Testis (tissue), 5 donors: ENCODE results near the gene PNPLA5. TPM values are rescaled to one million over a fixed set of nuclear protein-coding genes. Genes with fewer than 3 reads are reported as not detected.

ENCODE experiments used
- DNase-seq: peaks from one replicate; pipeline ENCODE4 v3.0.0-alpha.2; 2019
- H3K27ac ChIP-seq, 2 donors: fragments of 200-600 bp; sonication (generic); one replicate each; pipeline ENCODE4 v1.5.1; 2019
- H3K27me3 ChIP-seq: fragments of 200-600 bp; sonication (generic); one replicate; pipeline ENCODE4 v1.5.1; 2019
- H3K36me3 ChIP-seq: fragments of 200-600 bp; sonication (generic); one replicate; pipeline ENCODE4 v1.5.1; 2017; ENCODE audit warnings: low read depth; ENCODE audit errors: missing control alignments
- H3K4me1 ChIP-seq: fragments of 200-600 bp; sonication (generic); one replicate; pipeline ENCODE4 v1.5.1; 2019
- H3K4me3 ChIP-seq, 2 donors: fragments of 200-600 bp; sonication (generic); one replicate each; pipeline ENCODE4 v1.5.1; 2017 to 2019
- H3K9me3 ChIP-seq: fragments of 200-600 bp; sonication (generic); one replicate; pipeline ENCODE4 v1.5.1; 2017
- CTCF ChIP-seq, 3 experiments: fragments of 450-650 bp in 2 of 3; fragments of 200-600 bp in 1 of 3; sonication (generic) in 1 of 3; IDR thresholded peaks; one replicate each; pipeline ENCODE4 v1.5.1; 2016 to 2019; ENCODE audit warnings: antibody characterized with exemption in 3 of 3, mild to moderate bottlenecking in 2 of 3, moderate library complexity in 1 of 3
- POLR2A ChIP-seq: fragments of 450-650 bp; IDR thresholded peaks from one replicate; pipeline ENCODE4 v1.6.1; 2017; ENCODE audit warnings: antibody characterized with exemption, mild to moderate bottlenecking, moderate library complexity
- WGBS, 2 donors: methylation state at CpG; one replicate each; pipeline ENCODE4 v1.1.5; 2018; 5-methylcytosine and 5-hydroxymethylcytosine counted together
- intact Hi-C: fragments of 100-400 bp; cut with DNase I; formaldehyde crosslinking; loops from one replicate; pipeline ENCODE4 v1.15.1; 2023; ENCODE audit warnings: low total_unique reads
- long read RNA-seq, 2 donors: transcript quantifications; one replicate each; lab custom pipeline, GENCODE V29; 2026
- polyA plus RNA-seq: library from polyadenylated mRNA; stranded (reverse); fragments of 350-450 nt; fragmentation: Illumina TruSeq; extraction: RNeasy Lipid Tissue Mini Kit (QIAGEN cat#74804); gene quantifications from one replicate; pipeline ENCODE4 v1.2.3, GENCODE V29; 2014; ENCODE audit warnings: low read depth, low replicate concordance; ENCODE audit not compliant: insufficient read depth
- total RNA-seq, 2 donors: library from RNA; depleted of rRNA; stranded (reverse); fragments of >200 nt; gene quantifications; one replicate each; pipeline ENCODE4 v1.2.3, GENCODE V29; 2016

PNPLA5 gene, protein sequence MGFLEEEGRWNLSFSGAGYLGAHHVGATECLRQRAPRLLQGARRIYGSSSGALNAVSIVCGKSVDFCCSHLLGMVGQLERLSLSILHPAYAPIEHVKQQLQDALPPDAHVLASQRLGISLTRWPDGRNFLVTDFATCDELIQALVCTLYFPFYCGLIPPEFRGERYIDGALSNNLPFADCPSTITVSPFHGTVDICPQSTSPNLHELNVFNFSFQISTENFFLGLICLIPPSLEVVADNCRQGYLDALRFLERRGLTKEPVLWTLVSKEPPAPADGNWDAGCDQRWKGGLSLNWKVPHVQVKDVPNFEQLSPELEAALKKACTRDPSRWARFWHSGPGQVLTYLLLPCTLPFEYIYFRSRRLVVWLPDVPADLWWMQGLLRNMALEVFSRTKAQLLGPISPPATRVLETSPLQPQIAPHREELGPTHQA
- total RNA-seq (not detected), polyA plus RNA-seq (not detected)
- long read RNA-seq, donor 1, result 0 reads
- long read RNA-seq, donor 2, result 0 reads

DNA sequence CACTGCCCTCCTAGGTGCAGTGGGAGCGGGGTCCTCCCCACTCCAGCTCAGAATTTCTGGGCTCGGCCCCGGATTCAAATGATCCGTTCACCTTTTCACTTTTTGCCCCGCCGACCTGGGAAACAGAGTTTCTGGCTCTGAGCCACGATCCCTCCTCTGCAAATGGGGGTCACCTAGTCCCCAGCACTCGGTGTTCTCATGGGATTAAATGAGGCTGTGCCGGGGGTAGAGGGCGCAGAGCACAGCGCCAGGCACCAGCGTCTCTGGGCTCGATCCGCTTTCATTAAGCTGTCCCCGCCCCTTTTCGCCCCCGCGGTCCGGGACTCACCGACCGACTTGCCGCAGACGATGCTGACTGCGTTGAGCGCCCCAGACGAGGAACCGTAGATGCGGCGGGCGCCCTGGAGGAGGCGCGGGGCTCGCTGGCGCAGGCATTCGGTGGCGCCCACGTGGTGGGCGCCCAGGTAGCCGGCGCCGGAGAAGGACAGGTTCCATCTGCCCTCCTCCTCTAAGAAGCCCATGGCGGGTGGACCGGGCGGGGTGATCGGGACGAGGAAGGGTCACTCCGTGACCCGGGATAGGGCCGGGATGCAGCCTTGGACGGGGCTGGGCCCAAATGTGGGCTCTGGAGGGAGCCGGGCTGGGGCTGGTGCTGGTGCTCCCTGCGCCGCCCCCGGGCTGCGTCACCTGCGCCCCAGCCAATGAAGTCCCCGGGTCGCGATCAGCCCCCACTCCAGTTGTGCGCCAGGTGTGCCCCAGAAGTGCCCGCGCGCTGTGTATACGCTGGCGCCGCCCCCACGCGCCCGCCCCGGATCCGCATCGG lies at the start of gene PNPLA5:
TSS of gene PNPLA5 (minus strand) at position 654 of the 823 bp plus-strand sequence. CDS start at position 521, 133 bp downstream.
- TF ChIP-seq CTCF (IDR thresholded peaks at IDR 0.05) (no peak), POLR2A (no peak)
- H3K27me3 ChIP-seq, result no peaks in the 10 kb centered on the region
- no peak for DNase-seq
- no peak within 1 kb of the TSS for H3K27ac ChIP-seq
- no peaks in the 10 kb centered on the region for H3K9me3 ChIP-seq
- intact Hi-C loops, result no loop called here
- H3K4me1 ChIP-seq, result peaks cover 7% of the 10 kb centered on the region
- H3K36me3 ChIP-seq, result no peaks in the 10 kb centered on the region
- peak within 1 kb of the TSS in 1 of 2 donors; percentile 20 for H3K4me3 ChIP-seq
- WGBS, 2 donors, result 2% methylated on average over 26 to 53 of the region's 72 CpGs

GRCh38 chr22:43941449-43941848 lies 49.6 kb upstream of the PNPLA5 start:
- WGBS, 2 donors, result 93 to 95% methylated on average over 6 of the region's 6 CpGs
- Histone ChIP-seq H3K4me3 (no peak overlapping the region), H3K27ac (no peak overlapping the region), H3K4me1 (no peaks in the 10 kb centered on the region), H3K27me3 (no peaks in the 10 kb centered on the region), H3K36me3 (no peaks in the 10 kb centered on the region), H3K9me3 (no peaks in the 10 kb centered on the region)
- TF ChIP-seq POLR2A (no peak), CTCF (IDR thresholded peaks at IDR 0.05) (no peak)
- no peak for DNase-seq
- intact Hi-C loops, result no loop called here

DNA sequence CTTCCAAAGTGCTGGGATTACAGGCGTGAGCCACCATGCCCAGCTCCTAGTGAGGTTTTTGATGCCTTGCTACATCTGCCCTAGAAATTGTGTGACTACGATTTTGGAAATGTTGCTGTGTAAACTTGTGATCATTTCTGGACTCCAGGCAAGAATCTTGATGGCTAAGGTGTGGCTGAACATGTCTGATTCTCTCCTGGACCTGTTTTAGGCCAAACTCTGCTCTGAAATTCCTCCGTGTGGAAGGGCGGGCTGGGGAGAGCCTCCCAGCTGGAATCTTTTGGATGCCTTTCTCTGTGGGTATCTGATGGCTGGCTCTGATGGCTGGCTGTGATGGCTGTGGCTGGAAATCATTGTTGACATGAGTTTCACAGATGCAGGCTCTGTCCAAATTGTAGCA lies 40.0 kb upstream of the PNPLA5 start:
- no peak overlapping the region for H3K27ac ChIP-seq
- no peaks in the 10 kb centered on the region for H3K27me3 ChIP-seq
- intact Hi-C loops, result no loop called here
- WGBS, 2 donors, result 86 to 98% methylated on average over 4 of the region's 4 CpGs
- H3K9me3 ChIP-seq, result no peaks in the 10 kb centered on the region
- no peaks in the 10 kb centered on the region for H3K36me3 ChIP-seq
- no peak overlapping the region for H3K4me3 ChIP-seq
- H3K4me1 ChIP-seq, result no peaks in the 10 kb centered on the region
- TF ChIP-seq POLR2A (no peak), CTCF (IDR thresholded peaks at IDR 0.05) (no peak)
- DNase-seq, result no peak

- Histone ChIP-seq H3K36me3 (no peaks in the 10 kb centered on the region), H3K4me1 (peaks cover 6% of the 10 kb centered on the region), H3K4me3 (no peak overlapping the region), H3K27me3 (no peaks in the 10 kb centered on the region), H3K9me3 (no peaks in the 10 kb centered on the region), H3K27ac (no peak overlapping the region)
- DNase-seq, result no peak
- intact Hi-C loops, result no loop called here
- TF ChIP-seq CTCF (IDR thresholded peaks at IDR 0.05) (no peak), POLR2A (no peak)
- WGBS, 2 donors, result 85 to 96% methylated on average over 6 of the region's 6 CpGs
Measured at GRCh38 chr22:43928908-43929307, 37.1 kb upstream of the PNPLA5 start.
